WTC11 (cell line): Measurements from ENCODE around the gene SETD1B.

Experiments
- FOXJ3 ChIP-seq: sonication (generic); formaldehyde crosslinking; IDR thresholded peaks from 2 replicates; pipeline ENCODE4 v1.9.0; 2021; ENCODE audit warnings: missing genetic modification reagents, mild to moderate bottlenecking, borderline replicate concordance
- FOXP1 ChIP-seq: sonication (generic); formaldehyde crosslinking; IDR thresholded peaks from 2 replicates; pipeline ENCODE4 v1.8.0; 2022; ENCODE audit warnings: missing genetic modification reagents, mild to moderate bottlenecking, moderate library complexity, borderline replicate concordance
- NR2C2 ChIP-seq: sonication (generic); formaldehyde crosslinking; IDR thresholded peaks from 2 replicates; pipeline ENCODE4 v1.8.0; 2022; ENCODE audit warnings: mild to moderate bottlenecking, missing genetic modification reagents
- SMAD4 ChIP-seq: sonication (generic); formaldehyde crosslinking; IDR thresholded peaks from 2 replicates; pipeline ENCODE4 v1.8.0; 2022; ENCODE audit warnings: mild to moderate bottlenecking, missing genetic modification reagents
- SP1 ChIP-seq: sonication (generic); formaldehyde crosslinking; conservative IDR thresholded peaks from 2 replicates; pipeline ENCODE4 v1.8.1; 2022; ENCODE audit warnings: missing genetic modification reagents
- TF ChIP-seq, protein P1 (sequence below): sonication (generic); formaldehyde crosslinking; IDR thresholded peaks from 2 replicates; pipeline ENCODE4 v1.8.0; 2023; ENCODE audit warnings: missing genetic modification reagents
- TF ChIP-seq, protein P2 (sequence below): sonication (generic); formaldehyde crosslinking; IDR thresholded peaks from 2 replicates; pipeline ENCODE4 v1.8.1; 2023; ENCODE audit warnings: mild to moderate bottlenecking, missing genetic modification reagents, moderate library complexity
- TF ChIP-seq, protein P3 (sequence below): fragments of 200-600 bp; IDR thresholded peaks from 2 replicates; pipeline ENCODE4 v1.8.0; 2022; ENCODE audit warnings: antibody characterized with exemption
- TF ChIP-seq, protein P4 (sequence below): sonication (generic); formaldehyde crosslinking; IDR thresholded peaks from 2 replicates; pipeline ENCODE4 v1.8.0; 2022; ENCODE audit warnings: mild to moderate bottlenecking, missing genetic modification reagents

DNA sequence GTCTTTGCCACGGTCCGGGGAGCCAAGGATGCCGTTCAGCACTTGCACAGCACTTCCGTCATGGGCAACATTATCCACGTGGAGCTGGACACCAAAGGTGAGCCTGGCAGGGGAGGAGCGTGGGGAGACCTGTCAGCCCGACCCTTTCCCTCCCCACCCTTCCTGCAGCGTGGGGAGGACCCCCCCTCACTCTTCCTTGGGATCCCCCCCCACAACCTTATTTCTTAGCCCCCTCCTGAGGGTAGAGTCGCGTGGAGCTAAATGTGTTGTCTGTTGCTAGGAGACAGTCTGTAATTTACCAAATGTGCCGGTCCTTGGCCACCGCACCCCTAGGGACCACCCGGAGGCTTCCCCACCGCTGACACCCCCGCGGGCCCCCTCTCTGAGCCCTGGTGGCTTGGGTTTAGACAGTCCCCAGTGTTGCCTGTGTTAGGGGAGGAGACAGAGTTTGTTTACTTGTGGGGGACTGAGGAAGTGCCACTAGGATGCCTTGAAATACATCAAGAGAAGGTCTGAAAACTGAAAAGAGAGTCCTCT, 2.3 kb downstream of the SETD1B start:
- TF ChIP-seq, protein P1, sequence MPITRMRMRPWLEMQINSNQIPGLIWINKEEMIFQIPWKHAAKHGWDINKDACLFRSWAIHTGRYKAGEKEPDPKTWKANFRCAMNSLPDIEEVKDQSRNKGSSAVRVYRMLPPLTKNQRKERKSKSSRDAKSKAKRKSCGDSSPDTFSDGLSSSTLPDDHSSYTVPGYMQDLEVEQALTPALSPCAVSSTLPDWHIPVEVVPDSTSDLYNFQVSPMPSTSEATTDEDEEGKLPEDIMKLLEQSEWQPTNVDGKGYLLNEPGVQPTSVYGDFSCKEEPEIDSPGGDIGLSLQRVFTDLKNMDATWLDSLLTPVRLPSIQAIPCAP (CRISPR knock-in tag): no peak
- TF ChIP-seq, protein P2, sequence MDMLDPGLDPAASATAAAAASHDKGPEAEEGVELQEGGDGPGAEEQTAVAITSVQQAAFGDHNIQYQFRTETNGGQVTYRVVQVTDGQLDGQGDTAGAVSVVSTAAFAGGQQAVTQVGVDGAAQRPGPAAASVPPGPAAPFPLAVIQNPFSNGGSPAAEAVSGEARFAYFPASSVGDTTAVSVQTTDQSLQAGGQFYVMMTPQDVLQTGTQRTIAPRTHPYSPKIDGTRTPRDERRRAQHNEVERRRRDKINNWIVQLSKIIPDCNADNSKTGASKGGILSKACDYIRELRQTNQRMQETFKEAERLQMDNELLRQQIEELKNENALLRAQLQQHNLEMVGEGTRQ (CRISPR knock-in tag): no peak
- TF ChIP-seq SMAD4 (no peak), FOXJ3 (CRISPR knock-in tag) (no peak), SP1 (CRISPR knock-in tag) (no peak), FOXP1 (no peak), NR2C2 (no peak)
- TF ChIP-seq, protein P3, sequence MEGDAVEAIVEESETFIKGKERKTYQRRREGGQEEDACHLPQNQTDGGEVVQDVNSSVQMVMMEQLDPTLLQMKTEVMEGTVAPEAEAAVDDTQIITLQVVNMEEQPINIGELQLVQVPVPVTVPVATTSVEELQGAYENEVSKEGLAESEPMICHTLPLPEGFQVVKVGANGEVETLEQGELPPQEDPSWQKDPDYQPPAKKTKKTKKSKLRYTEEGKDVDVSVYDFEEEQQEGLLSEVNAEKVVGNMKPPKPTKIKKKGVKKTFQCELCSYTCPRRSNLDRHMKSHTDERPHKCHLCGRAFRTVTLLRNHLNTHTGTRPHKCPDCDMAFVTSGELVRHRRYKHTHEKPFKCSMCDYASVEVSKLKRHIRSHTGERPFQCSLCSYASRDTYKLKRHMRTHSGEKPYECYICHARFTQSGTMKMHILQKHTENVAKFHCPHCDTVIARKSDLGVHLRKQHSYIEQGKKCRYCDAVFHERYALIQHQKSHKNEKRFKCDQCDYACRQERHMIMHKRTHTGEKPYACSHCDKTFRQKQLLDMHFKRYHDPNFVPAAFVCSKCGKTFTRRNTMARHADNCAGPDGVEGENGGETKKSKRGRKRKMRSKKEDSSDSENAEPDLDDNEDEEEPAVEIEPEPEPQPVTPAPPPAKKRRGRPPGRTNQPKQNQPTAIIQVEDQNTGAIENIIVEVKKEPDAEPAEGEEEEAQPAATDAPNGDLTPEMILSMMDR: no peak
- TF ChIP-seq, protein P4, sequence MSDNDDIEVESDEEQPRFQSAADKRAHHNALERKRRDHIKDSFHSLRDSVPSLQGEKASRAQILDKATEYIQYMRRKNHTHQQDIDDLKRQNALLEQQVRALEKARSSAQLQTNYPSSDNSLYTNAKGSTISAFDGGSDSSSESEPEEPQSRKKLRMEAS (CRISPR knock-in tag): no peak
